ENCODE measurements around the gene ZHX3. TPM values are rescaled to one million over a fixed set of nuclear protein-coding genes. Genes with fewer than 3 reads are reported as not detected.

Gene ZHX3
- total and polyA plus RNA-seq, 2 of the 13 experiments (the other 11 are each of a cell fraction or from before 2014, with no cell fraction given) = 8.4 to 11.7 TPM

DNA sequence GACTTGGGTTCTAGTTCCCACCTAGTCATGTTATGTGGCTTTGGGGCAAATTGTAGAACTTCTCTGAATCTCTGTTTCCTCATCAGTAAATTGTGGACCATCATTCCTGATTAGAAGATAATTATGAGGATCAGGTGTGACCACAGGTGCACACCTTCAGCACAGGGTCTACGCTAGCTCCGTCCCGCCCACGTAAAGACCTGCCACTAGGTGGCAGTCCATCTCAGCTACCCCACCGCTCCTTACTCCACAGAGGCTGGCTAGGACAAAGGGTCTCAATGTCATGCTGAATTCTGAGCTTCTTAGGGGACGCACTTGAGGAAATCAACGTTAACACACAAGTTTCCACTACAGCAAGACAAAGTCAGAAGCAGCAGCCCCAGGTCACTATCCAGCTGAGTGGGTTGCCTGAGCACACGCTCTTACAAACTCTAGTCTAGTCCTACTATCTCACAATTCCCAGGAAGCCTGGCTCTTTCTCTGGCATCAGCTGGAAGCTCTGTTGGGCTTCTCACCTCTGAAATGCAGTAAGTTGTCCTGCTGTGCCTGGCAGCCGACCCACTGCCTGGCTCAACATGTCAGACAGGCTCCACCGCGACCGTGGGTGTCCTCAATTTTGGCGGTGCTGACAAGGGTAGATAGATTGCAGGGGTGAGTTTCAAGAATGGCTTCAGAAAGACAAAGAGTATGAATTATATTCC is 182.2 kb downstream of the ZHX3 start (continued):
- TF ChIP-seq, protein P1, sequence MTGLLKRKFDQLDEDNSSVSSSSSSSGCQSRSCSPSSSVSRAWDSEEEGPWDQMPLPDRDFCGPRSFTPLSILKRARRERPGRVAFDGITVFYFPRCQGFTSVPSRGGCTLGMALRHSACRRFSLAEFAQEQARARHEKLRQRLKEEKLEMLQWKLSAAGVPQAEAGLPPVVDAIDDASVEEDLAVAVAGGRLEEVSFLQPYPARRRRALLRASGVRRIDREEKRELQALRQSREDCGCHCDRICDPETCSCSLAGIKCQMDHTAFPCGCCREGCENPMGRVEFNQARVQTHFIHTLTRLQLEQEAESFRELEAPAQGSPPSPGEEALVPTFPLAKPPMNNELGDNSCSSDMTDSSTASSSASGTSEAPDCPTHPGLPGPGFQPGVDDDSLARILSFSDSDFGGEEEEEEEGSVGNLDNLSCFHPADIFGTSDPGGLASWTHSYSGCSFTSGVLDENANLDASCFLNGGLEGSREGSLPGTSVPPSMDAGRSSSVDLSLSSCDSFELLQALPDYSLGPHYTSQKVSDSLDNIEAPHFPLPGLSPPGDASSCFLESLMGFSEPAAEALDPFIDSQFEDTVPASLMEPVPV (CRISPR knock-in tag; IDR thresholded peaks at IDR 0.05) = peak; percentile 31; the same call in 1 of the 2 replicates
- TF ChIP-seq MEIS2 (CRISPR knock-in tag; IDR thresholded peaks at IDR 0.05) = no peak; the same call in 1 of the 2 replicates
- TF ChIP-seq, protein P2, sequence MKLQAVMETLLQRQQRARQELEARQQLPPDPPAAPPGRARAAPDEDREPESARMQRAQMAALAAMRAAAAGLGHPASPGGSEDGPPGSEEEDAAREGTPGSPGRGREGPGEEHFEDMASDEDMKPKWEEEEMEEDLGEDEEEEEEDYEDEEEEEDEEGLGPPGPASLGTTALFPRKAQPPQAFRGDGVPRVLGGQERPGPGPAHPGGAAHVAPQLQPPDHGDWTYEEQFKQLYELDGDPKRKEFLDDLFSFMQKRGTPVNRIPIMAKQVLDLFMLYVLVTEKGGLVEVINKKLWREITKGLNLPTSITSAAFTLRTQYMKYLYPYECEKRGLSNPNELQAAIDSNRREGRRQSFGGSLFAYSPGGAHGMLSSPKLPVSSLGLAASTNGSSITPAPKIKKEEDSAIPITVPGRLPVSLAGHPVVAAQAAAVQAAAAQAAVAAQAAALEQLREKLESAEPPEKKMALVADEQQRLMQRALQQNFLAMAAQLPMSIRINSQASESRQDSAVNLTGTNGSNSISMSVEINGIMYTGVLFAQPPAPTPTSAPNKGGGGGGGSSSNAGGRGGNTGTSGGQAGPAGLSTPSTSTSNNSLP (IDR thresholded peaks at IDR 0.05; ENCODE audit: low read depth, low read length) = no peak
- peak; percentile 39; the same call in 1 of the 2 replicates for TF ChIP-seq ZNF510 (CRISPR knock-in tag; IDR thresholded peaks at IDR 0.05; ENCODE audit: low read depth)
- TF ChIP-seq ZNF878 (CRISPR knock-in tag; IDR thresholded peaks at IDR 0.05) = no peak
- TF ChIP-seq NCOA1 (CRISPR knock-in tag; IDR thresholded peaks at IDR 0.05) = no peak
- no peak for TF ChIP-seq NCOR1 (IDR thresholded peaks at IDR 0.05; ENCODE audit: borderline replicate concordance, low read length)
- TF ChIP-seq, protein P3, sequence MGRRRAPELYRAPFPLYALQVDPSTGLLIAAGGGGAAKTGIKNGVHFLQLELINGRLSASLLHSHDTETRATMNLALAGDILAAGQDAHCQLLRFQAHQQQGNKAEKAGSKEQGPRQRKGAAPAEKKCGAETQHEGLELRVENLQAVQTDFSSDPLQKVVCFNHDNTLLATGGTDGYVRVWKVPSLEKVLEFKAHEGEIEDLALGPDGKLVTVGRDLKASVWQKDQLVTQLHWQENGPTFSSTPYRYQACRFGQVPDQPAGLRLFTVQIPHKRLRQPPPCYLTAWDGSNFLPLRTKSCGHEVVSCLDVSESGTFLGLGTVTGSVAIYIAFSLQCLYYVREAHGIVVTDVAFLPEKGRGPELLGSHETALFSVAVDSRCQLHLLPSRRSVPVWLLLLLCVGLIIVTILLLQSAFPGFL (CRISPR knock-in tag; IDR thresholded peaks at IDR 0.05) = no peak; the same call in 1 of the 2 replicates
- no peak for TF ChIP-seq ZNF3 (CRISPR knock-in tag; IDR thresholded peaks at IDR 0.05)
- TF ChIP-seq ZNF256 (CRISPR knock-in tag; conservative IDR thresholded peaks at IDR 0.05) = no peak
- no peak for TF ChIP-seq NCOA5 (CRISPR knock-in tag; IDR thresholded peaks at IDR 0.05)
- no peak for TF ChIP-seq ZNF180 (CRISPR knock-in tag; IDR thresholded peaks at IDR 0.05; ENCODE audit: borderline replicate concordance, low read depth)
- TF ChIP-seq HES4 (CRISPR knock-in tag; IDR thresholded peaks at IDR 0.05; ENCODE audit: borderline replicate concordance) = no peak
- TF ChIP-seq ZNF44 (CRISPR knock-in tag; IDR thresholded peaks at IDR 0.05) = no peak
- 0 out of 2 replicates have a peak, but pooled peaks have one; percentile 77 for TF ChIP-seq TSC22D2 (CRISPR knock-in tag; IDR thresholded peaks at IDR 0.05; ENCODE audit: borderline replicate concordance)
- TF ChIP-seq, protein P4, sequence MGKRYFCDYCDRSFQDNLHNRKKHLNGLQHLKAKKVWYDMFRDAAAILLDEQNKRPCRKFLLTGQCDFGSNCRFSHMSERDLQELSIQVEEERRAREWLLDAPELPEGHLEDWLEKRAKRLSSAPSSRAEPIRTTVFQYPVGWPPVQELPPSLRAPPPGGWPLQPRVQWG (CRISPR knock-in tag; IDR thresholded peaks at IDR 0.05; ENCODE audit: borderline replicate concordance, low read depth) = no peak
- TF ChIP-seq SP4 (CRISPR knock-in tag; IDR thresholded peaks at IDR 0.05) = no peak
- TF ChIP-seq CHD4 (IDR thresholded peaks at IDR 0.05; ENCODE audit: borderline replicate concordance, low read length) = no peak
- TF ChIP-seq ETV6 (CRISPR knock-in tag; conservative IDR thresholded peaks at IDR 0.05) = no peak
- TF ChIP-seq LCORL (IDR thresholded peaks at IDR 0.05) = no peak
- TF ChIP-seq LCORL (CRISPR knock-in tag; IDR thresholded peaks at IDR 0.05) = no peak
- no peak for TF ChIP-seq ZNF317 (CRISPR knock-in tag; IDR thresholded peaks at IDR 0.05)
- TF ChIP-seq ZNF556 (CRISPR knock-in tag; IDR thresholded peaks at IDR 0.05; ENCODE audit: borderline replicate concordance) = peak; percentile 76
- TF ChIP-seq SMYD3 (CRISPR knock-in tag; IDR thresholded peaks at IDR 0.05) = no peak
- peak; percentile 61 for TF ChIP-seq IKZF4 (CRISPR knock-in tag; IDR thresholded peaks at IDR 0.05; ENCODE audit: borderline replicate concordance, low read depth, not compliant biosample characterization)
- TF ChIP-seq, protein P5, sequence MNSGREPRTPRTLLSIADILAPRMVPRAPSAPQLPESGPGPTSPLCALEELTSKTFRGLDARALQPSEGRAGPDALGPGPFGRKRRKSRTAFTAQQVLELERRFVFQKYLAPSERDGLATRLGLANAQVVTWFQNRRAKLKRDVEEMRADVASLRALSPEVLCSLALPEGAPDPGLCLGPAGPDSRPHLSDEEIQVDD (CRISPR knock-in tag; IDR thresholded peaks at IDR 0.05; ENCODE audit: borderline replicate concordance) = no peak
- TF ChIP-seq GATAD2A (CRISPR knock-in tag; IDR thresholded peaks at IDR 0.05) = peak; percentile 75; the same call in 1 of the 2 replicates
